Mesendoderm (in vitro differentiated cells): ENCODE results near the gene HAUS6.

Source experiments
- DNase-seq: peaks from one replicate; pipeline ENCODE4 v3.0.0; 2013
- H2AK5ac ChIP-seq: 2 replicates; pipeline ENCODE4 v1.6.1; 2013; ENCODE audit warnings: low read length, inconsistent platforms
- H2BK120ac ChIP-seq: 2 replicates; pipeline ENCODE4 v1.6.1; 2013; ENCODE audit warnings: low read depth, mild to moderate bottlenecking, low read length, moderate library complexity, mixed read lengths
- H2BK15ac ChIP-seq: replicated peaks from 2 replicates; pipeline ENCODE4 v1.6.1; 2013; ENCODE audit warnings: low read depth, mild to moderate bottlenecking, moderate library complexity
- H2BK5ac ChIP-seq: 2 replicates; pipeline ENCODE4 v1.6.1; 2013; ENCODE audit warnings: low read length, inconsistent platforms
- H3K18ac ChIP-seq: 2 replicates; pipeline ENCODE4 v1.6.1; 2013; ENCODE audit warnings: mild to moderate bottlenecking, low read length, mixed read lengths
- H3K23ac ChIP-seq: one replicate; pipeline ENCODE4 v1.6.1; 2013; ENCODE audit warnings: low read length
- H3K27ac ChIP-seq: 2 replicates; pipeline ENCODE4 v1.5.1; 2013; ENCODE audit warnings: low read depth, mild to moderate bottlenecking, inconsistent platforms, low read length, moderate library complexity
- H3K27me3 ChIP-seq: 2 replicates; pipeline ENCODE4 v1.6.1; 2013; ENCODE audit warnings: low read length, control low read depth, mild to moderate bottlenecking, inconsistent platforms; ENCODE audit not compliant: insufficient read depth, poor library complexity
- H3K36me3 ChIP-seq: 2 replicates; pipeline ENCODE4 v1.6.1; 2013; ENCODE audit warnings: low read length, inconsistent platforms; ENCODE audit not compliant: control insufficient read depth, insufficient read depth
- H3K4ac ChIP-seq: one replicate; pipeline ENCODE4 v1.6.1; 2013; ENCODE audit warnings: low read depth, mild to moderate bottlenecking, low read length, moderate library complexity
- H3K4me1 ChIP-seq: 2 replicates; pipeline ENCODE4 v1.6.1; 2013; ENCODE audit warnings: low read depth, low read length, inconsistent platforms; ENCODE audit not compliant: control insufficient read depth
- H3K4me2 ChIP-seq: 2 replicates; pipeline ENCODE4 v1.6.1; 2013; ENCODE audit warnings: low read length
- H3K4me3 ChIP-seq: 2 replicates; pipeline ENCODE4 v1.5.1; 2013; ENCODE audit warnings: mild to moderate bottlenecking, low read length
- H3K56ac ChIP-seq: one replicate; pipeline ENCODE4 v1.6.1; 2013; ENCODE audit warnings: low read length
- H3K79me1 ChIP-seq: 2 replicates; pipeline ENCODE4 v1.6.1; 2013; ENCODE audit warnings: low read length, inconsistent platforms
- H3K79me2 ChIP-seq: 2 replicates; pipeline ENCODE4 v1.6.1; 2013; ENCODE audit warnings: mild to moderate bottlenecking, low read length; ENCODE audit not compliant: control insufficient read depth, insufficient read depth
- H3K9ac ChIP-seq: 2 replicates; pipeline ENCODE4 v1.6.1; 2013; ENCODE audit warnings: low read length, inconsistent platforms
- H4K5ac ChIP-seq: one replicate; pipeline ENCODE4 v1.6.1; 2013; ENCODE audit warnings: low read length
- H4K8ac ChIP-seq: one replicate; pipeline ENCODE4 v1.6.1; 2013; ENCODE audit warnings: low read depth, mild to moderate bottlenecking, control low read depth, low read length, moderate library complexity
- WGBS: extraction: QIAGEN DNeasy Blood & Tissue Kit; methylation state at CpG from one replicate; pipeline ENCODE4 v1.1.7; 2013; ENCODE audit warnings: low lambda C conversion rate, missing lambda C conversion rate; ENCODE audit not compliant: insufficient coverage; ENCODE audit errors: extremely low coverage; 5-methylcytosine and 5-hydroxymethylcytosine counted together

Gene HAUS6

DNA sequence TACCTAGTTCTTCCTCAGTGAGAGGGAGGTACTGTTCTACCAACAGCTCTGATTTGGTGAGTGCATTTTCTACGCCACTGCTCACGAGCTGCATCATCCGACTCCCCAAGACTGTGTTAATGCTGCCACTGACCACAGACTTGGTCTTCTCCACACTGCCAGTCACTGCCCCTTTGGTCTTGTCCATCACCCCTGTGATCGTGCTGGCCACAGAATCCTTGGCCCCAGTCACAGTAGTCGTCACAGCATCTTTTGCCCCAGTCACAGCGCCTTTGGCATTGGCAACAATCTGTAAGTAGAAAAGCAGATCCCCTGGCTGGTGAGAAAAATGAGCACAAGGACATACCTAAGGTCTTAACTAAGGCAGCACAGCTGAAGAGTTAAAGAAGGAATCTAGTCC, 18.2 kb upstream of the HAUS6 start:
- Histone ChIP-seq H3K9ac (no peak overlapping the region), H4K8ac (no peak overlapping the region), H3K56ac (no peak overlapping the region), H3K4me3 (no peak overlapping the region), H3K23ac (no peak overlapping the region), H3K4ac (no peak overlapping the region), H3K27me3 (no peaks in the 10 kb centered on the region), H3K36me3 (peaks cover 19% of the 10 kb centered on the region), H3K79me2 (no peaks in the 10 kb centered on the region), H2BK120ac (no peak overlapping the region), H3K4me2 (no peak overlapping the region), H3K27ac (no peak overlapping the region), H4K5ac (no peak overlapping the region), H2AK5ac (no peak overlapping the region), H3K4me1 (no peaks in the 10 kb centered on the region), H3K79me1 (peaks cover 3% of the 10 kb centered on the region), H2BK15ac (no peak overlapping the region), H3K18ac (no peak overlapping the region), H2BK5ac (no peak overlapping the region)
- no CpG with 5 or more reads among the region's 6 CpGs for WGBS
- DNase-seq: no peak

DNA sequence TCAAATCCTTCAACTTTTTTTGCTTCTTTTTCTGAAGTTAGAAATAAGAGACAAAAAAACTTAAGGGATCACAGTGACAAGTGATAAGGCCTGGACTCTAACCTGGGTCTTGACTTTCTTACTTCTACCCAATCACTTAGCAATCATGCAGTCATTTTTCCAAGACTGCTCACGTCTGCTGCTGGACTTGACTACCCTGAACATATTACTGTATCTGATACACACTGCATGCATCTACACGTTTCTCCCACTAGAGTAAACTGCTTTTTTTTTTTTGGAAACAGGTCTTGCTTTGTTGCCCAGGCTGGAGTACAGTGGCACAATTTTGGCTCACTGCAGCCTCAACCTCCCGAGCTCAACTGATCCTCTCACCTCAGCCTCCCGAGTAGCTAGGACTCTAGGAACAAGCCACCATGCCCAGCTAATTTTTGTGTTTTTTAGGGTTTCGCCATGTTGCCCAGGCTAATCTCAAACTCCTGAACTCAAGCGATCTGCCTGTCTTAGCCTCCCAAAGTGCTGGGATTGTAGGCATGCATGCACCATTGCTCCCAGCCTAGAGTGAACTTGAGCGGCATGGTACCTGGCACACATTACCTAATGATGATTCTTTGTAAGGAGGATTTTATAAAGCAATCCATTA, 17.2 kb upstream of the HAUS6 start:
- no peak overlapping the region for H4K8ac ChIP-seq
- no peak overlapping the region for H3K18ac ChIP-seq
- no peak overlapping the region for H2AK5ac ChIP-seq
- no peak overlapping the region for H3K4me2 ChIP-seq
- H3K4me3 ChIP-seq: no peak overlapping the region
- H4K5ac ChIP-seq: no peak overlapping the region
- H3K27ac ChIP-seq: no peak overlapping the region
- peaks cover 19% of the 10 kb centered on the region for H3K36me3 ChIP-seq
- no CpG with 5 or more reads among the region's 7 CpGs for WGBS
- H3K79me2 ChIP-seq: no peaks in the 10 kb centered on the region
- H2BK5ac ChIP-seq: no peak overlapping the region
- H3K23ac ChIP-seq: no peak overlapping the region
- peaks cover 3% of the 10 kb centered on the region for H3K79me1 ChIP-seq
- no peak overlapping the region for H3K56ac ChIP-seq
- H2BK120ac ChIP-seq: no peak overlapping the region
- no peak overlapping the region for H3K9ac ChIP-seq
- H3K27me3 ChIP-seq: no peaks in the 10 kb centered on the region
- no peaks in the 10 kb centered on the region for H3K4me1 ChIP-seq
- no peak overlapping the region for H2BK15ac ChIP-seq
- DNase-seq: no peak
- no peak overlapping the region for H3K4ac ChIP-seq

DNA sequence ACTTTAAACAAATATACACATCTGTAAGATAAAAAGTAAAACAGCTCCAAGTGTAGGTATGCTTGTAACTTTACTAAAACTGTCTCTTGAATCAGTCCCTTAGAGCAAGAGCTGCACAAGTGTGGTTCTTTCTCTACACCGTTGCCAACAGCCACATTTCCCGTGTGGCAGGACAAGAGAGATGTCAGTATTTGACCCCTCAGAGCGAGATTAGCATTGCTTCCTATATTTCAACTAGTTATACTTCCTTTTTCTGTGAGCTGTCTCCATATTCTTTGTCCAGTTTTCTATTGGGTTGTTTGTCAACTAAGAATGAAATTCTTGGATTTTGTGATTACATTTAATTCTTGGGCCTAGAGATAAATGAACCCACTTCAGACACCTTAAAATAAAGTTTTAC, 16.5 kb upstream of the HAUS6 start:
- Histone ChIP-seq H2BK15ac (no peak overlapping the region), H3K27me3 (no peaks in the 10 kb centered on the region), H3K79me2 (no peaks in the 10 kb centered on the region), H3K56ac (no peak overlapping the region), H3K4ac (no peak overlapping the region), H3K4me3 (no peak overlapping the region), H3K9ac (no peak overlapping the region), H3K23ac (no peak overlapping the region), H3K18ac (no peak overlapping the region), H3K79me1 (peaks cover 3% of the 10 kb centered on the region), H2AK5ac (no peak overlapping the region), H4K5ac (no peak overlapping the region), H3K36me3 (peaks cover 21% of the 10 kb centered on the region), H2BK120ac (no peak overlapping the region), H3K4me1 (no peaks in the 10 kb centered on the region), H4K8ac (no peak overlapping the region), H2BK5ac (no peak overlapping the region), H3K4me2 (no peak overlapping the region), H3K27ac (no peak overlapping the region)
- DNase-seq: no peak
- WGBS: no CpG with 5 or more reads among the region's 3 CpGs

DNA sequence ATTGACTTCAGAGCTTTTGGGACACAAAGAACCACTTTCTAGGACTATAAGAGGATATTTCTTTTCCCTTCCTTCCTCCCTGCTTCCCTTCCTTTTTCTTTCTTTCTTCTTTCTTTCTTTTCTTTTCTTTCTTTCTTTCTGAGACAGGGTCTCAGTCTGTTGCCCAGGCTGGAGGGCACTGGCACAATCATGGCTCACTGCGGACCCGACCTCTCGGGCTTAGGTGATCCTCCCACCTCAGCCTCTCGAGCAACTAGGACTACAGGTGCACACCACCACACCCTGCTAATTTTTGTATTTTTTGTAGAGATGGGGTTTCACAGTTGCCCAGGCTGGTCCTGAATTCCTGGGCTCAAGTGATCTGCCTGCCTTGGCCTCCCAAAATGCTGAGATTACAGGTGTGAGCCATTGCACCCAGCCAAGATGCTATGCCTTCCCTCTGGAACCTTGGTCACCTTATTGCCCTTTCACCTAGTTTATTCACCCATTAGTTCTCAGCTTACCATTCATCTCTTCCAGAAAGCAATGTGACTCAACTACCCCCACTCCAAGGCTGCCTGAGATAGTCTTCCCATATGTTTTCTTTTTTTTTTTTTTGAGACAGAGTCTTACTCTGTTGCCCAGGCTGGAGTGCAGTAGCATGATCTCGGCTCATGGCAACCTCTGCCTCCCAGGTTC, 14.5 kb upstream of the HAUS6 start:
- Histone ChIP-seq H4K5ac (no peak overlapping the region), H3K79me2 (no peaks in the 10 kb centered on the region), H3K36me3 (peaks cover 16% of the 10 kb centered on the region), H2AK5ac (no peak overlapping the region), H3K27me3 (no peaks in the 10 kb centered on the region), H2BK5ac (no peak overlapping the region), H3K4ac (no peak overlapping the region), H2BK15ac (no peak overlapping the region), H3K9ac (no peak overlapping the region), H3K56ac (no peak overlapping the region), H3K4me2 (no peak overlapping the region), H3K4me1 (no peaks in the 10 kb centered on the region), H3K18ac (no peak overlapping the region), H3K27ac (no peak overlapping the region), H2BK120ac (no peak overlapping the region), H4K8ac (no peak overlapping the region), H3K79me1 (peaks cover 2% of the 10 kb centered on the region), H3K4me3 (no peak overlapping the region), H3K23ac (no peak overlapping the region)
- DNase-seq: no peak
- no CpG with 5 or more reads among the region's 5 CpGs for WGBS

DNA sequence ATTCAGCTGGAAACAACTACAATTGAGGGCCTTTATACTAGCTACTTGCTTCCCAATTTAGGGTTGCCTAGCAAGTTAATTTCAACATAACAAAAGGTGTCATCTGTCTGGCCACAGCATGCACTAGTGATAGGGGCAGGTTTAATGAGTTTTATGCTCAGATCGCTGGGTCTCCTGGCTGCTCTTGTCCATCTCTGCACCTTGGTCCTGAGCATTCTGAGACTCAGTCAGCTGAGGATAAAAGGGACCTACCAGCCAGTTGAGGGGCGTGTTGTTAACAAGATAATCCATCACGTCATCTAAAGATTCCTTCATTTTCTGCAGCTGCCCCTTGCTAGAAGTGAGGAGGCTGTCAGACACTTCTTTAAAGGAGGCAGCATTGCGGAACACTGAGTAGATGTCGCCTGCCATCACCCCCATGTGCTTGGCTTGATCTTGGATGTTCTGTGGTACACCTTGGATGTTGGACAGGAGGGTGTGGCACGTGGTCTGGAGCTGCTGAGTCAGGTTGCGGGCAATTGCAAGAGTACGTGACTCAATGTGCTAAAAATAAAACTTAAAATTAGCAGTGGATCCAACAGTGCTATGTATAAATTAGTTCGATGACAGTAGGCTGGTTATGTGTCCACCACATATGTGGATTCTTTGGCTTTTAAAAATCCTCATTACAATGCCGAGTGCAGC, 13.5 kb upstream of the HAUS6 start:
- Histone ChIP-seq H3K23ac (no peak overlapping the region), H4K5ac (no peak overlapping the region), H3K27ac (no peak overlapping the region), H2BK120ac (no peak overlapping the region), H2BK5ac (no peak overlapping the region), H3K4me2 (no peak overlapping the region), H3K18ac (no peak overlapping the region), H3K4ac (no peak overlapping the region), H2AK5ac (no peak overlapping the region), H3K36me3 (peaks cover 16% of the 10 kb centered on the region), H3K56ac (no peak overlapping the region), H3K79me2 (no peaks in the 10 kb centered on the region), H4K8ac (no peak overlapping the region), H3K4me3 (no peak overlapping the region), H3K79me1 (peaks cover 2% of the 10 kb centered on the region), H3K27me3 (no peaks in the 10 kb centered on the region), H3K4me1 (no peaks in the 10 kb centered on the region), H3K9ac (no peak overlapping the region), H2BK15ac (no peak overlapping the region)
- no peak for DNase-seq
- no CpG with 5 or more reads among the region's 10 CpGs for WGBS
